Keratinocyte (primary cell): ENCODE data around the gene GSTM1.

Source experiments
- EZH2 ChIP-seq: IDR thresholded peaks from one replicate; pipeline ENCODE4 v1.6.1; 2012; ENCODE audit warnings: inconsistent platforms, mild to moderate bottlenecking, low read length, moderate library complexity
- TF ChIP-seq, protein P1 (sequence below), 3 experiments: IDR thresholded peaks in 1 of 3; conservative IDR thresholded peaks in 1 of 3; optimal IDR thresholded peaks in 1 of 3; 2 replicates in 2 of 3; 3 replicates in 1 of 3; pipeline versions ENCODE3 to v1.5.1; 2011; ENCODE audit warnings: low read length in 3 of 3, mild to moderate bottlenecking in 3 of 3, moderate library complexity in 2 of 3, control low read depth in 1 of 3, inconsistent platforms in 1 of 3; ENCODE audit not compliant: insufficient read depth in 2 of 3; ENCODE audit errors: extremely low read depth in 1 of 3

DNA sequence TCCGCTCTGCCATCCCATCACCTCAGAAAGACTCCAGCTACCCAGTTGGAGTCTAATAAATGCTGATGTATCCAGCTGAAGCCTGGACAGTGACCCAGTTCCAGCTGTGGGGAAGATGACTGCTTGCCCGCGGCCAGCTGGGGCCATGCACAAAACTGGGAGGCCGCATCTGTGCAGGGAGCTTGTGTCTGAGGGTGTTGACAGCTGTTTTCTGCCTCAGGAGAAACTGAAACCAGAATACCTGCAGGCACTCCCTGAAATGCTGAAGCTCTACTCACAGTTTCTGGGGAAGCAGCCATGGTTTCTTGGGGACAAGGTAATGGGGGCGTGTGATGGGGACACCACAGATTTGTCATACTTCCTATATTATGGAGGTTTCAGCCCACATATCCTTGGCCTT lies 16.6 kb upstream of the GSTM1 start:
- TF ChIP-seq, protein P1, sequence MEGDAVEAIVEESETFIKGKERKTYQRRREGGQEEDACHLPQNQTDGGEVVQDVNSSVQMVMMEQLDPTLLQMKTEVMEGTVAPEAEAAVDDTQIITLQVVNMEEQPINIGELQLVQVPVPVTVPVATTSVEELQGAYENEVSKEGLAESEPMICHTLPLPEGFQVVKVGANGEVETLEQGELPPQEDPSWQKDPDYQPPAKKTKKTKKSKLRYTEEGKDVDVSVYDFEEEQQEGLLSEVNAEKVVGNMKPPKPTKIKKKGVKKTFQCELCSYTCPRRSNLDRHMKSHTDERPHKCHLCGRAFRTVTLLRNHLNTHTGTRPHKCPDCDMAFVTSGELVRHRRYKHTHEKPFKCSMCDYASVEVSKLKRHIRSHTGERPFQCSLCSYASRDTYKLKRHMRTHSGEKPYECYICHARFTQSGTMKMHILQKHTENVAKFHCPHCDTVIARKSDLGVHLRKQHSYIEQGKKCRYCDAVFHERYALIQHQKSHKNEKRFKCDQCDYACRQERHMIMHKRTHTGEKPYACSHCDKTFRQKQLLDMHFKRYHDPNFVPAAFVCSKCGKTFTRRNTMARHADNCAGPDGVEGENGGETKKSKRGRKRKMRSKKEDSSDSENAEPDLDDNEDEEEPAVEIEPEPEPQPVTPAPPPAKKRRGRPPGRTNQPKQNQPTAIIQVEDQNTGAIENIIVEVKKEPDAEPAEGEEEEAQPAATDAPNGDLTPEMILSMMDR (optimal IDR thresholded peaks at IDR 0.05 in 1 of 3, IDR thresholded peaks at IDR 0.05 in 1 of 3, conservative IDR thresholded peaks at IDR 0.05 in 1 of 3; ENCODE audit: extremely low read depth in 1 of 3, insufficient read depth in 2 of 3, low read length in 3 of 3): no peak
- no peak for TF ChIP-seq EZH2
